ENCODE results near the gene CHCHD3. TPM values are rescaled to one million over a fixed set of nuclear protein-coding genes. Genes with fewer than 3 reads are reported as not detected.
"Not testable (repeated sequence)": the region's sequence is repeated elsewhere in the genome, so short reads cannot be mapped to it uniquely, and the experiment has no call there.

CHCHD3 gene
- total RNA-seq, 3 donors from 2014 or later, result 52.1 to 59.4 (median 53.1) TPM

DNA sequence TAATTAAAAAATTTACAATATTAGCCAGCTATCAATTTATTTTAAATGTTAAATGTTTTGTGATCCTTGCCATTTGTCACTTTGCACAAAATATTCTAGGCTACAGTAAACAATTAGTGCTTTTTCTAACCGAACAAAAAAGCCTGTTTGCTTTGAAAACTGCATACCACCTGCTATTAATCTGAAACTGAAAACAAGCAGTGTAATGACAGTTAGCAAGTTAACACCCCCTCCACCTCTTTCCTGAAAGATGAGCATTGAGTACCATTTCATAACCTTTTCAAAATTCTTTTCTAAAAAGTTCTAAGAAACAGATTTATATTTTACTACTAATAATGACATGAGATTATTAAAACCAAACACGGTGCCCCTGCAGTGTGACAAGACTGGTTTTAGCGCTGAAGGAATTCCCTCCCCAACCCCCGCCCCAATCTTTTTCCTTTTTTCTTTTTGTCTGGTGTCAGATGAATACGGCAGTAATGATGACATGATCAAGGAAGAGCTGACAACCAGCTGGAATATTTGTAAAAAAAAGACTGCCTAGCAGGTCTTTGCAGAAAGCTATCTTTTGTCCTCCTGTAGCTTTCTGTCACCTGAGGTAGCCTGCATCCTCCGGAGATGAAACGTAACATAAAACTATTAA, 175.6 kb downstream of the CHCHD3 start:
- no peaks in the 10 kb centered on the region for H3K27me3 ChIP-seq
- H3K4me1 ChIP-seq, result no peaks in the 10 kb centered on the region
- H3K4me3 ChIP-seq, result no peak overlapping the region
- H3K36me3 ChIP-seq, result no peaks in the 10 kb centered on the region
- H3K9me3 ChIP-seq, result no peaks in the 10 kb centered on the region
- intact Hi-C loops (cut with DNase I; ENCODE audit: low total_unique reads), result no loop called here
- DNase-seq (ENCODE audit: low spot score in 2 of 2), result no peak
- TF ChIP-seq POLR2A (IDR thresholded peaks at IDR 0.05), result no peak
- no peak for TF ChIP-seq POLR2AphosphoS5 (IDR thresholded peaks at IDR 0.05)
- TF ChIP-seq, protein P1, sequence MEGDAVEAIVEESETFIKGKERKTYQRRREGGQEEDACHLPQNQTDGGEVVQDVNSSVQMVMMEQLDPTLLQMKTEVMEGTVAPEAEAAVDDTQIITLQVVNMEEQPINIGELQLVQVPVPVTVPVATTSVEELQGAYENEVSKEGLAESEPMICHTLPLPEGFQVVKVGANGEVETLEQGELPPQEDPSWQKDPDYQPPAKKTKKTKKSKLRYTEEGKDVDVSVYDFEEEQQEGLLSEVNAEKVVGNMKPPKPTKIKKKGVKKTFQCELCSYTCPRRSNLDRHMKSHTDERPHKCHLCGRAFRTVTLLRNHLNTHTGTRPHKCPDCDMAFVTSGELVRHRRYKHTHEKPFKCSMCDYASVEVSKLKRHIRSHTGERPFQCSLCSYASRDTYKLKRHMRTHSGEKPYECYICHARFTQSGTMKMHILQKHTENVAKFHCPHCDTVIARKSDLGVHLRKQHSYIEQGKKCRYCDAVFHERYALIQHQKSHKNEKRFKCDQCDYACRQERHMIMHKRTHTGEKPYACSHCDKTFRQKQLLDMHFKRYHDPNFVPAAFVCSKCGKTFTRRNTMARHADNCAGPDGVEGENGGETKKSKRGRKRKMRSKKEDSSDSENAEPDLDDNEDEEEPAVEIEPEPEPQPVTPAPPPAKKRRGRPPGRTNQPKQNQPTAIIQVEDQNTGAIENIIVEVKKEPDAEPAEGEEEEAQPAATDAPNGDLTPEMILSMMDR (IDR thresholded peaks at IDR 0.05), result no peak
- no peak overlapping the region for H3K27ac ChIP-seq

DNA sequence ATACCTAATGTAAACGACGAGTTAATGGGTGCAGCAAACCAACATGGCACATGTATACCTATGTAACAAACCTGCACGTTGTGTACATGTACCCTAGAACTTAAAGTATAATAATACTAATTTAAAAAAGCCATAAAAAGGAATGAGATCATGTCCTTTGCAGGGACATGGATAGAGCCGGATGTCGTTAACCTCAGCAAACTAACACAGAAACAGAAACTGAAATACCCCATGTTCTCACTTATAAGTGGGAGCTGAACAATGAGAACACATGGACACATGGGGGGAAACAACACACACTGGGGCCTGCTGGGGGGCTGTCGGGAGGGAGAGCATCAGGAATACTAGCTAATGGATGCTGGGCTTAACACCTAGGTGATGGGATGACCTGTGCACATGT, 176.8 kb downstream of the CHCHD3 start:
- H3K27me3 ChIP-seq; H3K36me3 ChIP-seq; intact Hi-C loops (cut with DNase I; ENCODE audit: low total_unique reads); H3K27ac ChIP-seq; H3K4me1 ChIP-seq; H3K4me3 ChIP-seq; H3K9me3 ChIP-seq; DNase-seq (ENCODE audit: low spot score in 2 of 2): not testable (repeated sequence)

GRCh38 chr7:132904209-132904608, 177.7 kb downstream of the CHCHD3 start:
- Histone ChIP-seq H3K9me3 (no peaks in the 10 kb centered on the region), H3K4me3 (no peak overlapping the region), H3K27ac (no peak overlapping the region), H3K4me1 (no peaks in the 10 kb centered on the region), H3K36me3 (no peaks in the 10 kb centered on the region), H3K27me3 (no peaks in the 10 kb centered on the region)
- TF ChIP-seq POLR2AphosphoS5 (IDR thresholded peaks at IDR 0.05) (no peak), POLR2A (IDR thresholded peaks at IDR 0.05) (no peak)
- TF ChIP-seq, protein P1 (IDR thresholded peaks at IDR 0.05), result no peak
- intact Hi-C loops (cut with DNase I; ENCODE audit: low total_unique reads), result no loop called here
- DNase-seq (ENCODE audit: low spot score in 2 of 2), result no peak

GRCh38 chr7:132902294-132902693, 179.6 kb downstream of the CHCHD3 start:
- H3K4me3 ChIP-seq; intact Hi-C loops (cut with DNase I; ENCODE audit: low total_unique reads); DNase-seq (ENCODE audit: low spot score in 2 of 2): not testable (repeated sequence)

DNA sequence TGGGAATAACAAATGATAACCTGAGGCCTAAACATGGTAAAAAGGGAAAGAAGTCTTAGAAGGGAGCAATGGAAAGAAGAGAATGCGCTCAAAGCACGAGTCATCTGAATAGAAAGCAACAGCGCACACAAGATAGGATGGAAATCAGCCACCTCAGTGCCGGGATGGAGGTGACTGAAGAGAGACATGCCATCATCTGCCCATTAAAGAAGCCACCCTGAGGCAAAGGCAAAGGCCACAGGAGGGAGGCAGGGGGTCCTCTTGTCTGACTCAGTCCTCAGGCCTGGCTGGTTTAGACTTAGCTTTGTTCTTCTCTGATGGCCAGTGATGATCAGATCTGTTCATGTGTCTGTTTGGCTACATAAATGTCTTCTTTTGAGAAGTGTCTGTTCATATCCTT, 180.6 kb downstream of the CHCHD3 start:
- H3K4me3 ChIP-seq, result no peak overlapping the region
- no peaks in the 10 kb centered on the region for H3K27me3 ChIP-seq
- H3K36me3 ChIP-seq, result no peaks in the 10 kb centered on the region
- TF ChIP-seq POLR2A (IDR thresholded peaks at IDR 0.05) (no peak), POLR2AphosphoS5 (IDR thresholded peaks at IDR 0.05) (no peak)
- TF ChIP-seq, protein P1 (IDR thresholded peaks at IDR 0.05), result no peak
- H3K27ac ChIP-seq, result no peak overlapping the region
- no peak for DNase-seq (ENCODE audit: low spot score in 2 of 2)
- no peaks in the 10 kb centered on the region for H3K4me1 ChIP-seq
- no peaks in the 10 kb centered on the region for H3K9me3 ChIP-seq
- intact Hi-C loops (cut with DNase I; ENCODE audit: low total_unique reads), result no loop called here

More at GRCh38 chr7:132902294-132902693, 179.6 kb downstream of the CHCHD3 start:
- H3K4me1 ChIP-seq, H3K9me3 ChIP-seq, H3K27ac ChIP-seq, H3K27me3 ChIP-seq, H3K36me3 ChIP-seq: not testable (repeated sequence)

DNA sequence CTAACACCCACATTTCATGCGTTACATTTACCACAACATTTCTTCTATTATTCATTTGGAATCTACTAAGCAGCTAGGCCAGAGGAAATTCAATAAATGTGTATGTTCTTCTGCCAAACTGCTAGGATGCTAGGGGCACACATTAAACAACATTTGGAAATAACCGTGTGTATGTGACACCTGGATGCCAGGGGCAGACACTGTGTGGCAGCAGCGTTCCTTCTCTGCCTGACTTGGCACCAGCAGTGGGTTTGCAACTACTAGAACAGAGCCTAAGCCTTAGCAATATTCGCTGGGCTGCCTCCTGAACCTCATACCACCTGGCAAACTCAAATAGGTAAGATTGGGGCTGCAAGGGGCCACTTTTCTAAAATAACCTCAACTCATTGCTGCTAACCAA, 182.1 kb downstream of the CHCHD3 start:
- intact Hi-C loops (cut with DNase I; ENCODE audit: low total_unique reads), result no loop called here
- TF ChIP-seq POLR2A (IDR thresholded peaks at IDR 0.05) (no peak), POLR2AphosphoS5 (IDR thresholded peaks at IDR 0.05) (no peak)
- TF ChIP-seq, protein P1 (IDR thresholded peaks at IDR 0.05), result no peak
- Histone ChIP-seq H3K27ac (no peak overlapping the region), H3K4me1 (no peaks in the 10 kb centered on the region), H3K27me3 (no peaks in the 10 kb centered on the region), H3K36me3 (no peaks in the 10 kb centered on the region), H3K9me3 (no peaks in the 10 kb centered on the region), H3K4me3 (no peak overlapping the region)
- DNase-seq (ENCODE audit: low spot score in 2 of 2), result no peak

DNA sequence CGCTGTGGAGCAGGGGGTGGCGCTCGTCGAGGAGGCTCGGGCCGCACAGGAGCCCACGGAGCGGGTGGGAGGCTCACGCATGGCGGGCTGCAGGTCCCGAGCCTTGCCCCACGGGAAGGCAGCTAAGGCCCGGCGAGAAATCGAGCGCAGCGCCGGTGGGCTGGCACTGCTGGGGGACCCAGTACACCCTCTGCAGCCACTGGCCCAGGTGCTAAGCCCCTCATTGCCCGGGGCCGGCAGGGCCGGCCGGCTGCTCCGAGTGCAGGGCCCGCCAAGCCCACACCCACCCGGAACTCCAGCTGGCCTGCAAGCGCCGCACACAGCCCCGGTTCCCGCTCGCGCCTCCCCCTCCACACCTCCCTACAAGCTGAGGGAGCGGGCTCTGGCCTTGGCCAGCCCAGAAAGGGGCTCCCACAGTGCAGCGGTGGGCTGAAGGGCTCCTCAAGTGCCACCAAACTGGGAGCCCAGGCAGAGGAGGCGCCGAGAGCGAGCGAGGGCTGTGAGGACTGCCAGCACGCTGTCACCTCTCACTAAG, 183.2 kb downstream of the CHCHD3 start:
- H3K4me3 ChIP-seq; H3K27me3 ChIP-seq; H3K4me1 ChIP-seq; H3K9me3 ChIP-seq; intact Hi-C loops (cut with DNase I; ENCODE audit: low total_unique reads); H3K27ac ChIP-seq; DNase-seq (ENCODE audit: low spot score in 2 of 2); H3K36me3 ChIP-seq: not testable (repeated sequence)

All from breast epithelium (tissue), 4 donors.